SH-SY5Y (cell line): ENCODE measurements around the gene FBXL16.

Experiments used
- GATA2 ChIP-seq: IDR thresholded peaks from 2 replicates; pipeline ENCODE4 v1.6.1; 2011; ENCODE audit warnings: mild to moderate bottlenecking, low read depth, low read length
- GATA3 ChIP-seq: IDR thresholded peaks from 2 replicates; pipeline ENCODE4 v1.6.1; 2011; ENCODE audit warnings: low read depth, mild to moderate bottlenecking, low read length, moderate library complexity

GRCh38 chr16:723695-724094 is 18.1 kb upstream of the FBXL16 start:
- TF ChIP-seq GATA2 (no peak), GATA3 (no peak)
